NCI-H446 (cell line): ENCODE results near the gene RPP30.
"Not testable (repeated sequence)": the region's sequence is repeated elsewhere in the genome, so short reads cannot be mapped to it uniquely, and the experiment has no call there.

ENCODE experiments used
- DNase-seq, 2 experiments: peaks; one replicate each; lab custom pipeline; 2025; lab: John Stamatoyannopoulos, UW

Gene RPP30

DNA sequence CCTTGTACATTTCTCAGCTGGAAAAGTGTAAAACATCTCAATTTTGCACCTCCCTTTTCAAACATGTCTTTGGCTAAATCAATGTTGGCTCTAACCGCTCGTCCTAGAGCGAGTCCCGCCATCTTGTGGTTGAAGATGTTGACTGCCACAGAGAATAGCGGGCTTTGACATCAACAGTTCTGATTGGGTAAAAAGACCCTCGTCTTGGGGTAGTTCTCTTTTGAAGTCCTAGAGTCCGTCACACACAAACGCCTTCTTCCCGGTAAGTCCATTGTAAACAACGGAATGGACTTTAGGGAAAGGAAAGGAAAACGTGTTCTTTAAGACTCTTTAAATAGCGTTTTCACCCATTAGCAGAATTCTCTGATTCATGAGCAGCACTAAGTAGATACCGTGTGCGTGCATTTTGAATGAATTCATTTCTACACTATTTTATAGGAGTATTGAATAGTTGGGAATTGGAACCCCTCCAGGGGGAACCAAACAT lies 452 bp upstream of the RPP30 start:
- DNase-seq, result peak; percentile 24 to 46

DNA sequence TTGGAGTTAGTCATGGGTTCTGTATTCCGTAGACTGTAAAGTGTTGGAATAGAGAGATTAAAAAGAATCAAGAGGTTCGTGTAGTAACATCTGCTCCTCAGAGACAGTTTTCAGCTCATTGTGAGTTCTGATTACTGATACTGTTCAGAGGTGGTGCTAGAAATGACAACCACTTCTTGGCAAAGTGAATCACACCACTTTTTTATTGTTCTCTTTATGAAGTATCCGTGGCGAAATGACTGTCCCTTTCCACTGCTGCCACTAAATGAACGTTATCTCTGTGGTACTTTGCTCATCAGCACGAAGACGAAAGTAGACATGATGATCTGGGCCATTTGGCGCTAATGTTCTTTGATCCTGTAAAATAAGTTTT lies 860 bp downstream of the RPP30 start:
- no peak for DNase-seq

GRCh38 chr10:90879062-90879461 lies 7.3 kb downstream of the RPP30 start:
- no peak for DNase-seq

GRCh38 chr10:90880059-90880719 lies 8.4 kb downstream of the RPP30 start:
- peak in 1 of 2 experiments; percentile 10 for DNase-seq

DNA sequence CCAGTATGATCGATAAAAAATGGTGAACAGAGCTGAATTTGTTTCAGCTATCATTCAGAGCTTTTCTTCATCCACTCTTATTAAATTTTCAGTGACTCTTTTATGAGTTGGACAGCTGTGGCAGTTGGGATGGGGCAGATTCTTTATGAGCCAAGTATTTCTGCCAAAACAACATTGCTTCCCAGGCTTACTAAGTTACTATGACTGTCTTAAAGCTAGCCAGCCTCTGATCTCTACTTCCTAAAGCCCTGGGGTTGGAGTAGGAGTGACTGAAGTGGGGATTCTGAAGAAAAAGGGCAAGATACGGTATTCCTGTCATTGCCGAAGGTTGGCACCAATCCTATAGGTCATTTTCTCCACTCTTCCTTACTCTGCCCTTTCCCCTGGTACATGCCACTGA lies 12.7 kb downstream of the RPP30 start:
- DNase-seq, result no peak

GRCh38 chr10:90885176-90885575 lies 13.4 kb downstream of the RPP30 start:
- DNase-seq, result no peak

DNA sequence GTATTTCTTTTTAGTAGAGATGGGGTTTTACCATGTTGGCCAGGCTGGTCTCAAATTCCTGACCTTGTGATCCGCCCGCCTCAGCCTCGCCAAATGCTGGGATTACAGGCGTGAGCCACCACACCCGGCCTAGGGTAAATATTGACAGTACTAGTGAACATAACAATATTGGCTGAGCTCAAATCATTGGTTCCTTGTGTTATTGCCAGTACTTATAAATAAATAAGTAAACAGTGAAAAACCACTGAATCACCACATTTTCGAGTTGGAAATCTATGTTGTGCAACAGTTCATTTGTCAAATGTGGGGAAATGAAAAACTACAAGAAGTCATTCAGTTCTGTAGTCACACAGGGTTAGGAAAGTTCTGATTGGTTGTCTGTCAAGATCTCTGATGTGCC lies 15.8 kb downstream of the RPP30 start:
- no peak for DNase-seq

DNA sequence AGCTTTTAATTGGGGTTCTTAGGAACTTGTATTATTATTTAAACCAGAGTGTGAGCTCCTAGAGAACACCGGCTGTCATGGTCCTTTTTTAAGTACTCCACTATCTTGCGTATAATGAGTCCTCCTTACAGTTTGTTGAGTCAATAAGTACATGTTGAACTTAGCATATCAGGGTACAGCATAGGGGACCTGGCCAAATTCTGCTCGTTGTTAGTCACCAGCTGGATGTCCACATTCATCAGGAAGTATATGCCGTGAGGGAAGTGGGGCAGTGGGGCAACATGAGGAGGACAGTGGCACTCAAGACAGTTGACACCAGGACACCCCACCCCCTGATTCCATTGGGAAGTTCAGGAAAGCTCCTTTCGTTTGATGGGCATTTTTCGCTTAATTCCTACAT lies 16.6 kb downstream of the RPP30 start:
- no peak for DNase-seq

DNA sequence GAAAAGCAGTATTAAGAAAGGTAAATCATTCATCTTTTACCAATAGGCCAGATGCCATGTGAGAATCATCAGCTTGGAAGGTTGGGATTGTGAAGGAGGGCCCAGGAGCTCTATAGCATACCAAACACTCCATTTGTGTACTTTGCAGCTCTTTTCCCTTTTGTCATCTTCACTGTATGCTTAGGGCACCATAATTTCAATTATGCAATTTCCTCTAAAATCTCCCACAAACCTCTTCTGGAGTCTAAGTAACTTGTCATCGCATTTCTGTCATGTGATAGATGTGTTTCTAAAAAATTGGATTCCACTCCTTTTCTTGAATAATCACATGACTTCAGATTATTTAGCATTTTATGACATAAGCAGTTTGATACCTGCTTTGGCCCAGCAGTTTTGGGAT lies 17.9 kb downstream of the RPP30 start:
- DNase-seq, result no peak

DNA sequence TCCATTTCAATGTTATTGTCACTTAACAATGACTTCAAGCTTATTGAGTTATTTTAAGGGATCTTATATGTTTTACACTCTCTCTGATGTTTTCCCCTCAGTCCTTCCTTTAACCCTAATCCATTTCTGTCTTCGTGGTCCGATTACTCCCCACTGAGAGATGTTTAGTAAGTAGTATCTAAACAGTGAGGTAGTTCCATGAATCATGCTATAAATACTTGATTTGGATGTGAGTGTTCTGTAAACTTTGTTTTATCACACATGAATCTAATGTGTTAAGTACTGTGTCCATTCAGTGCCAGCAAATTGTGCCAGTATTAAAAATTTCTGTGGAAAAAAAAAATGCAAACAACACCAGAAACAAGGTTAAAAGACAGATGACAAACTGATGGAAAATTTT lies 18.6 kb downstream of the RPP30 start:
- DNase-seq, result no peak

- DNase-seq, result no peak
These were observed 21.4 kb downstream of the RPP30 start for GRCh38 chr10:90893190-90893589.

DNA sequence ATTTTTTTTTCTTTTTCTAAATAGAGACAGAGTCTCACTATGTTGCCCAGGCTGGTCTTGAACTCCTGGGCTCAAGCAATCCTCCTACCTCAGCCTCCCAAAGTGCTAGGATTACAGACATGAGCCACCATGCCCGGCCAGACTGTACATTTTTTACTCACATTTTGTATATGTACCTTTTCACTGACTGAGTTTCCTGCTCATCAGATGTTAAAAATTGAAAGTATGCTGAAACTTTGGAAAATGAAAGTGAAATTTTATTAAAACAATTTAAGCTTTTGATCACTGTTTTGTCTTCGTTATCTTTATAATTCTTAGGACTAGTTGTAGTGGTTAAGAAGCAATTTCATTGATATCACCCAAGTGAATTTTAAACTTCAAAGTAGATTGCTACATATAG lies 25.1 kb downstream of the RPP30 start:
- DNase-seq, result not testable (repeated sequence)

DNA sequence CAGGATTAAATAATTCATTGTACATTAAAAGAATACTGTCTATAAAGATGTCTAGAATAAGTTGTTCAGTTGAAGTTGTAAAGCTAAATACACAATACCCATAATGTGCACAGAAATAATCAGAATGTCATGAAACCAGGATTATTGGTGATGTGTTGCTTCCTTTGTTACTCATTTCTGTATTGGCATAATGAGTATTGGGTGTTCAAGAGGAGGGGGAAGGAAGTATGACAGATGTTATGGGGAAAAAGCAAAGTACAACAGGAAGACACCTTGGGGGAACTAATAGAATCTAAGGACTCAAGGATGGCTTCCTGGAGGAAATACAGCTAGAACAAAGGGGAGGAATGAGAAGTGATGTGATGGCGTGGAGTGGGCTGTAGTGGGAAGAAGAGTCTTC lies 34.2 kb downstream of the RPP30 start:
- no peak for DNase-seq

DNA sequence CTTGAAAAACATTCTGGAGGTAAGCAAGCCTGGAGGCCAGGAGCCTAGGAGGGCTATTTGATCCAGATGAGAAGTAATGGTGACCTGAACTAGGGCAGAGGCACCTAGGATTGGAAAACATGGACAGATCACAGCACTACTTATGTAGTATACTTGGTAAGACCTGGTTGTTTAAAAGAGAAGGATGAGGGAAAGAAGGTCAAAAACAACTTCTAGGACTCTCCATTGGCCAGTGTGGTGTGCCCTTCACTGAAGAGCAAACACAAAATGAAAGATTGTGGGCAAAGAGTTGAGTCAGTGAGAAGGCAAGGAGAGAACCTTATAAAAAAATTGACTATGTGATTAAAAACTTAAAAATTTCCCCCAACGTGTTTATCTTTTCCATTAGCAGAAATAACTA lies 34.8 kb downstream of the RPP30 start:
- no peak for DNase-seq

DNA sequence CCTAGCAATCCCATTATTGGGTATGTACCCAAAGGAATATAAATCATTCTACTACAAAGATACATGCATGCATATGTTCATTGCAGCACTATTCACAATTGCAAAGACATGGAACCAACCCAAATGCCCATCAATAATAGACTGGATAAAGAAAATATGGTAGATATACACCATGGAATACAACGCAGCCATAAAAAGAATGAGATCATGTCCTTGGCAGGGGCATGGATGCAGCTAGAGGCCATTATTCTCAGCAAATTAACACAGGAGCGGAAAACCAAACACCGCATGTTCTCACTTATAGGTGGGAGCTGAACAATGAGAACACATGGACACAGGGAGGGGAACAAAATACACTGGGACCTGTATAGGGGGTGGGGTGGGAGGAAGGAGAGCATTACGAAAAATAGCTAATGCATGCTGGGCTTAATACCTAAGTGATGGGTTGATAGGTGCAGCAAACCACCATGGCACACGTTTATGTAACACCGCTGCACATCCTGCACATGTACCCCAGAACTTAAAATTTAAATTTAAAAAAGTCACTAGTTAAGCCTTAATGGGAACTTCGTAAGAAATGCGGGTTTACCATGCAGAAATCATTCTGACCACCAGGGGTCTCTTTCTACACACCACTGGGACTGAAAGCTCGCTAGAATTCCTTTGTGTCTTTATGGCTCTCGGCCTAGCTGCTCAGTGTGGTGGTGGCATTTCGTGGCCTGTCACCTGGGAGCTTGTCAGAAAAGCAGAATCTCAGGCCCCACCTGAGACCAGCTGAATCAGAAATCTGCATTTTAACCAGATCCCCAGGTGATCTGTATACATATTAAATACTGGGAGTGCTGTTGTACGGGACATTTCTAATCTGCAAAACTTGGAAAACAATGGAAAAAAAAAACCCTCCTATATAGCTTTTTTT lies 39.6 kb downstream of the RPP30 start:
- peak; percentile 6 to 69 for DNase-seq

DNA sequence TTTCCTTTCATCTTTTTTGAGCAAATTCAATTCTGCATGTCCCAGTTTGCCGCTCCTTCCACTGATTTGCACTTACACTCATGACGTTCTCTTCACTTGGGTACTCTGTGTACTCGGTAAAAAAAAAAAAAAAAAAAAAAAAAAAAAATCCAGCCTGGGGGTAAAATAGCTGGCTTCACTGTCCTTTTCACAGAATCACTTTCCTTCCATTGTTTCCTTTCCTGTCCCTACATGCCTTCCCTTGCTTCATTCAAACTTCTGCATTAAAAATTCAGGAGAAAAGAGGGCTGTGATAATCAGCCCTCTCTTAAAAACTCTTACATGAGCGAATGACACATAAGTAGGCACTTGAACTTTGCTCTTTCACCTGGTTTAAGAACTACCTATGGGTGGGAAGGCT lies 40.4 kb downstream of the RPP30 start:
- DNase-seq, result no peak

- no peak for DNase-seq
These were observed 41.2 kb downstream of the RPP30 start for GRCh38 chr10:90912854-90913479.

DNA sequence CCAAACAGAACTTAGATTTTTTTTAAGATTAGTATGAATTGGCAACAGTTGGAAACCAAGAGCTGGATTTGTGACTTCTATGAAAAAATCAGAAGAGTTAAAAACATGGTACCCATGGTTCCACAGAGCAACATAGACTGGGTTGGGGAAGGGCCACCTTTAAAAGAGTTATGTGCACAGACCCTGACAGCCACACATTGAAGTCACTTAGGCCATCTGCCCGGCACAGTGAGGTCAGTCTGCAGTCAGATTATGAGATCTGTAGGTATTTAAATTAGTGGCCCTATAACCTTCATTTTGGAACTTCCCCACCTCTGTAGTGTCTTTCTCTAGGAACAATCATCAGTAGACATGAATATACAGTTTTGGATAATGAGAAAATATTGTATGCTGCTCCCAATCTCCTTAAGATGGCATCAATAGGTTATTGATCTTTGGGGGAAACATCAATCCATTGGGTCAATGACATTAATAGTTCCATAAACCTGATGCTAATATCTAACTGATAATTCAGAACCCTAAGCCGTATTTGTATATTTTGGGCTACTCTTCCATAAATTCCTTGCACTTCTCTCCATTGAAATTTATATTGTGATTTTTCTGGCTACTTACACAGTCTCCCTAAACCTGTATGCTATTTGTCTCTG lies 42.1 kb downstream of the RPP30 start:
- DNase-seq, result no peak

DNA sequence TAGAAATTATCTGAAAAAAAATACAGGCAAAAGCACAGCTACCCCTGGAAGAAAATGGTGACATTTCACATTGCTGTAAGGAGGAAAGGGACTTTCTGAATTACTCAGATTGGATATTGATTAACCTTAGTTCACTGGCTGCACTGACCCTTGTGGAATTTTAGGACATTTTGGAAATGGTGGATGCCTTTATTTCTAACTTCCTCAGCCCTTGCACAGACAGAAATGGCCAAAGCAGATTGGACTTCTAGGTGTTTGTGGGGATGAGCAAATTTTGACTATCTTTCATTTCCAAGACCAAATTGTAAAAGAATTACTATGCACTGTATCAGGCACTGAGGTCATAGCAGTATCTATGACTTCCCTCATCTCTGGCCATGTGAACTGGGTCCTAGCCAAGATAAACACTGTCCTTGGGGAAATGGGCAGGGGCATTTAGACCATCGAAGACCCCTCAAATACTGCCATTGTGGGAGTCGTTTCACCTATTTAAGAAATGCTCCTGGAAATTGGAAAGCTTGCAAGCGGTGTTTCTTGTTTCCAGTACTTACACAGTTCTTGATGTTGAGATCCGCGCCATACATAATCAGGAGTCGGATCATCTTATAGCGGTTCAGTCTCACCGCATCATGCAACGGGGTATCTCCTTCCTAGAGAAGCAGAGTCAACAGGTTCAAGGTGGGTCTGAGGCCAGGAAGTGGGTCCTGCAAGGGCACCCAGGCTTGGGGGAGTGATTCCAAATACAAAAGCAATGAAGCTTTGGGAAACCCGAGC lies 43.4 kb downstream of the RPP30 start:
- no peak for DNase-seq

DNA sequence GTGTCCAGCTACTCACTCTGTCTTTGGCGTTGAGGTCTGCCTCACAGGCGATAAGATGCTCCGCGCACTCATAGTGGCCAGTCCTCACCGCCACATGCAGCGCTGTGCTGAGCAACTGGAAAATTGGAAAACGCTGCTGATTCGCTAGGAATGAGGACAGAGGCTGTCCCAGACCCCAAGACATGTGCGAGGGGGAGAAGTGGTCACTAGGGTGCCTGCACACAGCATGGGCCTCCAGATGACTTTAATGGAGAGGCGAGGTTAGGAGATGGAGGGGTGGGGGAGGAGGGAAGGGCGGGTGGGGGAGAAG lies 43.9 kb downstream of the RPP30 start:
- DNase-seq, result no peak

- no peak for DNase-seq
These were observed 44.8 kb downstream of the RPP30 start for GRCh38 chr10:90916392-90917237.
